ENCODE data around the gene MAPKAP1.

GRCh38 chr9:125510980-125511379 is 196.0 kb downstream of the MAPKAP1 start:
- TF ChIP-seq, protein P1, sequence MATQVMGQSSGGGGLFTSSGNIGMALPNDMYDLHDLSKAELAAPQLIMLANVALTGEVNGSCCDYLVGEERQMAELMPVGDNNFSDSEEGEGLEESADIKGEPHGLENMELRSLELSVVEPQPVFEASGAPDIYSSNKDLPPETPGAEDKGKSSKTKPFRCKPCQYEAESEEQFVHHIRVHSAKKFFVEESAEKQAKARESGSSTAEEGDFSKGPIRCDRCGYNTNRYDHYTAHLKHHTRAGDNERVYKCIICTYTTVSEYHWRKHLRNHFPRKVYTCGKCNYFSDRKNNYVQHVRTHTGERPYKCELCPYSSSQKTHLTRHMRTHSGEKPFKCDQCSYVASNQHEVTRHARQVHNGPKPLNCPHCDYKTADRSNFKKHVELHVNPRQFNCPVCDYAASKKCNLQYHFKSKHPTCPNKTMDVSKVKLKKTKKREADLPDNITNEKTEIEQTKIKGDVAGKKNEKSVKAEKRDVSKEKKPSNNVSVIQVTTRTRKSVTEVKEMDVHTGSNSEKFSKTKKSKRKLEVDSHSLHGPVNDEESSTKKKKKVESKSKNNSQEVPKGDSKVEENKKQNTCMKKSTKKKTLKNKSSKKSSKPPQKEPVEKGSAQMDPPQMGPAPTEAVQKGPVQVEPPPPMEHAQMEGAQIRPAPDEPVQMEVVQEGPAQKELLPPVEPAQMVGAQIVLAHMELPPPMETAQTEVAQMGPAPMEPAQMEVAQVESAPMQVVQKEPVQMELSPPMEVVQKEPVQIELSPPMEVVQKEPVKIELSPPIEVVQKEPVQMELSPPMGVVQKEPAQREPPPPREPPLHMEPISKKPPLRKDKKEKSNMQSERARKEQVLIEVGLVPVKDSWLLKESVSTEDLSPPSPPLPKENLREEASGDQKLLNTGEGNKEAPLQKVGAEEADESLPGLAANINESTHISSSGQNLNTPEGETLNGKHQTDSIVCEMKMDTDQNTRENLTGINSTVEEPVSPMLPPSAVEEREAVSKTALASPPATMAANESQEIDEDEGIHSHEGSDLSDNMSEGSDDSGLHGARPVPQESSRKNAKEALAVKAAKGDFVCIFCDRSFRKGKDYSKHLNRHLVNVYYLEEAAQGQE (IDR thresholded peaks at IDR 0.05; ENCODE audit: insufficient read depth in 1 of 2, low read depth in 2 of 2, low read length in 2 of 2) = no peak
- TF ChIP-seq POLR2AphosphoS5 (IDR thresholded peaks at IDR 0.05; ENCODE audit: low read depth, low read length) (no peak), SIN3A (IDR thresholded peaks at IDR 0.05; ENCODE audit: borderline replicate concordance, insufficient read depth, low read length) (no peak)
